C4-2B (cell line): ENCODE data around the gene SORCS1.

Experiments
- ZFX ChIP-seq: fragments of 450-650 bp; IDR thresholded peaks from 2 replicates; pipeline ENCODE4 v1.6.1; 2017
- TF ChIP-seq, protein P1 (sequence below): fragments of 450-650 bp; conservative IDR thresholded peaks from 2 replicates; pipeline ENCODE4 v1.5.1; 2017; ENCODE audit warnings: mild to moderate bottlenecking

GRCh38 chr10:106931853-106932249 lies 232.7 kb downstream of the SORCS1 start:
- TF ChIP-seq, protein P1, sequence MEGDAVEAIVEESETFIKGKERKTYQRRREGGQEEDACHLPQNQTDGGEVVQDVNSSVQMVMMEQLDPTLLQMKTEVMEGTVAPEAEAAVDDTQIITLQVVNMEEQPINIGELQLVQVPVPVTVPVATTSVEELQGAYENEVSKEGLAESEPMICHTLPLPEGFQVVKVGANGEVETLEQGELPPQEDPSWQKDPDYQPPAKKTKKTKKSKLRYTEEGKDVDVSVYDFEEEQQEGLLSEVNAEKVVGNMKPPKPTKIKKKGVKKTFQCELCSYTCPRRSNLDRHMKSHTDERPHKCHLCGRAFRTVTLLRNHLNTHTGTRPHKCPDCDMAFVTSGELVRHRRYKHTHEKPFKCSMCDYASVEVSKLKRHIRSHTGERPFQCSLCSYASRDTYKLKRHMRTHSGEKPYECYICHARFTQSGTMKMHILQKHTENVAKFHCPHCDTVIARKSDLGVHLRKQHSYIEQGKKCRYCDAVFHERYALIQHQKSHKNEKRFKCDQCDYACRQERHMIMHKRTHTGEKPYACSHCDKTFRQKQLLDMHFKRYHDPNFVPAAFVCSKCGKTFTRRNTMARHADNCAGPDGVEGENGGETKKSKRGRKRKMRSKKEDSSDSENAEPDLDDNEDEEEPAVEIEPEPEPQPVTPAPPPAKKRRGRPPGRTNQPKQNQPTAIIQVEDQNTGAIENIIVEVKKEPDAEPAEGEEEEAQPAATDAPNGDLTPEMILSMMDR, result no peak
- TF ChIP-seq ZFX, result no peak
